ENCODE results near the gene MERTK. TPM values are rescaled to one million over a fixed set of nuclear protein-coding genes. Genes with fewer than 3 reads are reported as not detected.

The MERTK gene
- total RNA-seq, 2 donors from 2014 or later: 22.2 to 43.6 TPM

DNA sequence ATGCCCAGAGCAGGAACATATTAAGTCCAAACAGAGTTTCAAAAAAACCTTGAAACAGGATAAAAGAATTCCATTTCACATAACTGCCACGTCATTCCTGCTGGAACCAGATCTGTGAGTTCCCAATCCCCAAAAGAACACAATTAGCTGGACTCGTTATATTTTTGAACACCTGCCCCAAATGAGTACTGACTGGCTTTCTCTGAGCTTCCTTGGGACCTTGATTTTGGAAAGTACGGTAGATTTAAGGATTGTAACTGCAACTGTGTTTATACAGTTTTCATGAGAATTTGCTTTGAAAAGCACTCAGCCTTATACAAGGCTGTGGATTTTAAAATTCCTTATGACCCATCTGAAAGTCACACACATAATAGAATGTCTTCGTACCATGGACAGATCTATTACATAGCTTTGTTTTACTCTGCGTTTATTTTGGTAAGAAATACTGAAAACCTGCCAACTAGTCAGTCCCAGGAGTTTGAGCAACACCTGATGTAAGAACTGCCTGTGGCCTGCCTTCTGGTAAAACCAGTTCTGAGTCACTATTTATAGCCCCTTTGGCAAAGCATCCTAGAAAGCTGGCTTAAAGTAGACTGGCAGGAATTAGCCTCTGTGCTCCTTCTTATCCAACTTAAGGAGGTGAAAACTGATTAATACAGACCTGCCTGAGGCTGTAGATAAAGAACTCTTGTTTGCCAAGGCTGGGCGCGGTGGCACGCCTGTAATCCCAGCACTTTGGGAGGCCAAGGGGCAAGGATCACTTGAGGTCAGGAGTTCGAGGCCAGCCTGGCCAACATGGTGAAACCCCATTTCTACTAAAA lies 48.1 kb downstream of the MERTK start:
- no peak overlapping the region for H3K4me3 ChIP-seq
- peak; percentile 92 for DNase-seq (ENCODE audit: low spot score)
- peak overlapping the region; percentile 76 to 79 for H3K27ac ChIP-seq
- no peaks in the 10 kb centered on the region for H3K9me3 ChIP-seq
- H3K27me3 ChIP-seq (replicated peaks; ENCODE audit: insufficient read depth): no peaks in the 10 kb centered on the region
- H3K36me3 ChIP-seq: no peaks in the 10 kb centered on the region
- WGBS: 12% methylated on average over 9 of the region's 9 CpGs
- peaks cover 16% of the 10 kb centered on the region for H3K4me1 ChIP-seq (replicated peaks)
- intact Hi-C loops (cut with DNase I): no loop called here
- TF ChIP-seq POLR2AphosphoS5 (IDR thresholded peaks at IDR 0.05) (peak; percentile 99), POLR2A (IDR thresholded peaks at IDR 0.05) (no peak)

DNA sequence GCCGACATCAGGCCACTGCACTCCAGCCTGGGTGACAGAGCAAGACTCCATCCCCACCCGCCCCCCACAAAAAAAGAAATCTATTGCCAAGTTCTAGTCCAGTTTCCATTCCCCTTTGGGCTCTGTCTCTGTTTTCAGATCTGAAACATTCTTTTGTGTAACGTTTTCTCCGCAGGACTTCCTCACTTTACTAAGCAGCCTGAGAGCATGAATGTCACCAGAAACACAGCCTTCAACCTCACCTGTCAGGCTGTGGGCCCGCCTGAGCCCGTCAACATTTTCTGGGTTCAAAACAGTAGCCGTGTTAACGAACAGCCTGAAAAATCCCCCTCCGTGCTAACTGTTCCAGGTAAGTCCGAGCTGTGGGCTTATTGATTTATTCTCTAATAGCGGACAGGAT lies 48.8 kb downstream of the MERTK start:
- 80% methylated on average over 11 of the region's 11 CpGs for WGBS
- H3K36me3 ChIP-seq: no peaks in the 10 kb centered on the region
- no peaks in the 10 kb centered on the region for H3K27me3 ChIP-seq (replicated peaks; ENCODE audit: insufficient read depth)
- peaks cover 16% of the 10 kb centered on the region for H3K4me1 ChIP-seq (replicated peaks)
- H3K9me3 ChIP-seq: no peaks in the 10 kb centered on the region
- no peak for DNase-seq (ENCODE audit: low spot score)
- TF ChIP-seq, protein P1, sequence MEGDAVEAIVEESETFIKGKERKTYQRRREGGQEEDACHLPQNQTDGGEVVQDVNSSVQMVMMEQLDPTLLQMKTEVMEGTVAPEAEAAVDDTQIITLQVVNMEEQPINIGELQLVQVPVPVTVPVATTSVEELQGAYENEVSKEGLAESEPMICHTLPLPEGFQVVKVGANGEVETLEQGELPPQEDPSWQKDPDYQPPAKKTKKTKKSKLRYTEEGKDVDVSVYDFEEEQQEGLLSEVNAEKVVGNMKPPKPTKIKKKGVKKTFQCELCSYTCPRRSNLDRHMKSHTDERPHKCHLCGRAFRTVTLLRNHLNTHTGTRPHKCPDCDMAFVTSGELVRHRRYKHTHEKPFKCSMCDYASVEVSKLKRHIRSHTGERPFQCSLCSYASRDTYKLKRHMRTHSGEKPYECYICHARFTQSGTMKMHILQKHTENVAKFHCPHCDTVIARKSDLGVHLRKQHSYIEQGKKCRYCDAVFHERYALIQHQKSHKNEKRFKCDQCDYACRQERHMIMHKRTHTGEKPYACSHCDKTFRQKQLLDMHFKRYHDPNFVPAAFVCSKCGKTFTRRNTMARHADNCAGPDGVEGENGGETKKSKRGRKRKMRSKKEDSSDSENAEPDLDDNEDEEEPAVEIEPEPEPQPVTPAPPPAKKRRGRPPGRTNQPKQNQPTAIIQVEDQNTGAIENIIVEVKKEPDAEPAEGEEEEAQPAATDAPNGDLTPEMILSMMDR (IDR thresholded peaks at IDR 0.05): no peak
- TF ChIP-seq POLR2AphosphoS5 (IDR thresholded peaks at IDR 0.05) (no peak), POLR2A (IDR thresholded peaks at IDR 0.05) (no peak)
- peak overlapping the region; percentile 76 to 79 for H3K27ac ChIP-seq
- intact Hi-C loops (cut with DNase I): no loop called here
- H3K4me3 ChIP-seq: no peak overlapping the region

DNA sequence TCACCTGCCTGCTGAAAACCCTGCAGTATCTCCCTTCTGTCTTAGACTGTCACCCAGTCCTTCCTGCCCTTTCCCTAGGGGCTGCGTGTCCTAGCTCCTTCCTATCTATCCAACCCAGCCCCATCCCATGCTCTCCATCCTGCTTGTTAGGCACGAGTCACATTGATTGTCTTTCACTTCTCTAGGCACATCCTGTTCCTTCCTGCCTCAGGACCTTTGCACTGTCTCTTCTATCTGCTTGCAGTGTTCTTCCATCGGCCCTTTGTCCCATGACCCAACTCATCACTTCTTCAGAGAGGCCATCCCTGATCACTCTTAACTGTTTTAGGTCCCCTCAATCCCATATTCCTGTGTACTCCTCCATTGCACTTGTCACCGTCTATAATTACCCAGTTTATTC lies 50.4 kb downstream of the MERTK start:
- Histone ChIP-seq H3K4me3 (no peak overlapping the region), H3K4me1 (replicated peaks) (peaks cover 16% of the 10 kb centered on the region), H3K27ac (no peak overlapping the region), H3K27me3 (replicated peaks; ENCODE audit: insufficient read depth) (no peaks in the 10 kb centered on the region), H3K9me3 (no peaks in the 10 kb centered on the region), H3K36me3 (no peaks in the 10 kb centered on the region)
- intact Hi-C loops (cut with DNase I): no loop called here
- DNase-seq (ENCODE audit: low spot score): no peak
- WGBS: 92% methylated on average over 4 of the region's 4 CpGs
- no peak for TF ChIP-seq POLR2A (IDR thresholded peaks at IDR 0.05)
- no peak for TF ChIP-seq POLR2AphosphoS5 (IDR thresholded peaks at IDR 0.05)
- TF ChIP-seq, protein P1 (IDR thresholded peaks at IDR 0.05): no peak

DNA sequence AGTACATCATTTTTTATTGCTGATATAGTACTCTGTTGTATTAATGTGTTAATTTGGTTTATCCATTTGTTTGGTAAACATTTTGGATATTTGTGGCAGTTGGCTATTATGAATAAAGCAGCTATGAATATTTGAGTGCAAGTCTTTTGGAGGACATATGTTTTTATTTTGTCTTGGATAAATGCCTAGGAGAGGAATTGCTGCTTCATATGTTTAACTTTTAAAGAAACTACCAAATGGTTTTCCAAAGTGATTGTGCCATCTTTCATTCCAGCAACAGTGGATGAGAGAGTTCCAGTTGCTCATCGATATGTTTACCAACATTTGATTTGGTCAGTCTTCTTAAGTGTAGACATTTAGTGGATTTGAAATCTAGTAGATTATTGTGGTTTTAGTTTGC lies 51.8 kb downstream of the MERTK start:
- TF ChIP-seq POLR2A (IDR thresholded peaks at IDR 0.05) (no peak), POLR2AphosphoS5 (IDR thresholded peaks at IDR 0.05) (no peak)
- TF ChIP-seq, protein P1 (IDR thresholded peaks at IDR 0.05): no peak
- no peaks in the 10 kb centered on the region for H3K27me3 ChIP-seq (replicated peaks; ENCODE audit: insufficient read depth)
- no peaks in the 10 kb centered on the region for H3K9me3 ChIP-seq
- no peak overlapping the region for H3K4me3 ChIP-seq
- WGBS: 100% methylated on average over 1 of the region's 1 CpG
- intact Hi-C loops (cut with DNase I): loop anchor here (5.0 kb wide), 1 partner anchor 48 kb away; no protein-coding TSS in a partner anchor
- peaks cover 16% of the 10 kb centered on the region for H3K4me1 ChIP-seq (replicated peaks)
- H3K27ac ChIP-seq: no peak overlapping the region
- DNase-seq (ENCODE audit: low spot score): no peak
- H3K36me3 ChIP-seq: no peaks in the 10 kb centered on the region

DNA sequence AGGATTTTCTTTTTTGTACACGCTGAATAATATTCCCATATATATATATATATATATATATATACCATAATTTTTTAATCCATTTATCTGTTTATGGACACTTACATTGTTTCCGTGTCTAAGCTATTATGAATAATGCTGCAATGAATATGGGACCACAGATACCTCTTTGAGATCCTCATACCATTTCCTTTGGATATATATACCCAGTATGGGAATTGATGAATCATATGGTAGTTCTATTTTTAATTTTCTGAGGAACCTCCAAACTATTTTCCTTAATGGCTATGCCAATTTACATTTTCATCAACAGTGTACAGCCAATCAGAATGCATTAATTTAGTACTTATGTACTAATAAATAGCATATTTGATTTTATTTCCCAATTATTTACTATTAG lies 53.1 kb downstream of the MERTK start:
- H3K27ac ChIP-seq: no peak overlapping the region
- H3K4me1 ChIP-seq (replicated peaks): peaks cover 6% of the 10 kb centered on the region
- WGBS: 90% methylated on average over 2 of the region's 2 CpGs
- DNase-seq (ENCODE audit: low spot score): no peak
- intact Hi-C loops (cut with DNase I): loop anchor here (5.0 kb wide), 1 partner anchor 49 kb away; no protein-coding TSS in a partner anchor
- no peaks in the 10 kb centered on the region for H3K27me3 ChIP-seq (replicated peaks; ENCODE audit: insufficient read depth)
- no peaks in the 10 kb centered on the region for H3K36me3 ChIP-seq
- H3K4me3 ChIP-seq: no peak overlapping the region
- TF ChIP-seq, protein P1 (IDR thresholded peaks at IDR 0.05): no peak
- H3K9me3 ChIP-seq: no peaks in the 10 kb centered on the region
